Gastrocnemius medialis (tissue), 4 donors: ENCODE measurements around the gene NPAS1. TPM values are rescaled to one million over a fixed set of nuclear protein-coding genes. Genes with fewer than 3 reads are reported as not detected.

Source experiments
- ATAC-seq, 2 donors: fragments of 150-250 bp; one replicate each; pipeline ENCODE4 v1.9.1; 2016
- DNase-seq, 2 donors: peaks; one replicate each; pipeline ENCODE4 v3.0.0-alpha.2; 2019
- H3K27ac ChIP-seq, 4 donors: fragments of 200-600 bp; sonication (generic); 1 replicate in 1 of 4; 2 replicates in 3 of 4; pipeline ENCODE4 v1.5.1; 2016 to 2018; ENCODE audit warnings: mild to moderate bottlenecking in 2 of 4, moderate library complexity in 1 of 4
- H3K27me3 ChIP-seq, 3 donors: fragments of 200-600 bp; sonication (generic) in 2 of 3; 1 replicate in 1 of 3; 2 replicates in 2 of 3; pipeline versions ENCODE4 v1.5.1 to v1.6.0; 2016 to 2019; ENCODE audit warnings: mild to moderate bottlenecking in 1 of 3, moderate library complexity in 1 of 3
- H3K36me3 ChIP-seq, 2 donors: fragments of 200-600 bp; sonication (generic) in 1 of 2; one replicate each; pipeline ENCODE4 v1.5.1; 2017 to 2018
- H3K4me1 ChIP-seq, 2 donors: fragments of 200-600 bp; sonication (generic) in 1 of 2; one replicate each; pipeline ENCODE4 v1.5.1; 2016 to 2017; ENCODE audit warnings: mild to moderate bottlenecking in 2 of 2
- H3K4me3 ChIP-seq, 4 donors: fragments of 200-600 bp; sonication (generic) in 3 of 4; 1 replicate in 1 of 4; 2 replicates in 3 of 4; pipeline ENCODE4 v1.5.1; 2016 to 2019; ENCODE audit warnings: mild to moderate bottlenecking in 2 of 4
- H3K9me3 ChIP-seq, 3 donors: fragments of 200-600 bp; sonication (generic) in 2 of 3; 1 replicate in 1 of 3; 2 replicates in 2 of 3; pipeline ENCODE4 v1.5.1; 2016 to 2019
- POLR2A ChIP-seq, 2 donors: fragments of 450-650 bp; IDR thresholded peaks; one replicate each; pipeline ENCODE4 v1.6.1; 2017; ENCODE audit warnings: antibody characterized with exemption in 2 of 2, mild to moderate bottlenecking in 2 of 2, moderate library complexity in 2 of 2
- in situ Hi-C, 4 donors: fragments of 200-750 bp; cut with MboI; loops; one replicate each; pipeline versions ENCODE4 v1.15.0 to v1.8.0; 2017; ENCODE audit warnings: low sequenced_read_pairs in 4 of 4
- intact Hi-C: fragments of 100-400 bp; cut with DNase I; formaldehyde crosslinking; loops from one replicate; pipeline ENCODE4 v1.15.1; 2023; ENCODE audit warnings: low total_unique reads
- total RNA-seq, 4 donors: library from RNA; depleted of rRNA; stranded (reverse); fragments of >200 nt; gene quantifications; one replicate each; pipeline versions ENCODE4 v1.1.0 to v1.2.3, GENCODE V29; 2016
- TF ChIP-seq, protein P1 (sequence below), 5 experiments: fragments of 450-650 bp in 3 of 5; fragments of 200-600 bp in 2 of 5; sonication (generic) in 2 of 5; IDR thresholded peaks in 4 of 5; conservative IDR thresholded peaks in 1 of 5; 1 replicate in 4 of 5; 2 replicates in 1 of 5; pipeline ENCODE4 v1.5.1; 2016 to 2019; ENCODE audit warnings: antibody characterized with exemption in 5 of 5, mild to moderate bottlenecking in 3 of 5, moderate library complexity in 3 of 5

Gene NPAS1
- total RNA-seq, 4 donors from 2014 or later, result 0.61 to 1.1 TPM; not detected in 2

- Histone ChIP-seq H3K36me3 (peaks cover 0 to 37% of the 10 kb centered on the region in 2 donors), H3K4me1 (peaks cover 4 to 6% of the 10 kb centered on the region in 2 donors), H3K27ac (no peak overlapping the region), H3K9me3 (no peaks in the 10 kb centered on the region), H3K27me3 (peaks cover 0 to 9% (median 7%) of the 10 kb centered on the region in 3 donors), H3K4me3 (no peak overlapping the region)
- no peak for DNase-seq
- no peak for TF ChIP-seq POLR2A (IDR thresholded peaks at IDR 0.05)
- TF ChIP-seq, protein P1, sequence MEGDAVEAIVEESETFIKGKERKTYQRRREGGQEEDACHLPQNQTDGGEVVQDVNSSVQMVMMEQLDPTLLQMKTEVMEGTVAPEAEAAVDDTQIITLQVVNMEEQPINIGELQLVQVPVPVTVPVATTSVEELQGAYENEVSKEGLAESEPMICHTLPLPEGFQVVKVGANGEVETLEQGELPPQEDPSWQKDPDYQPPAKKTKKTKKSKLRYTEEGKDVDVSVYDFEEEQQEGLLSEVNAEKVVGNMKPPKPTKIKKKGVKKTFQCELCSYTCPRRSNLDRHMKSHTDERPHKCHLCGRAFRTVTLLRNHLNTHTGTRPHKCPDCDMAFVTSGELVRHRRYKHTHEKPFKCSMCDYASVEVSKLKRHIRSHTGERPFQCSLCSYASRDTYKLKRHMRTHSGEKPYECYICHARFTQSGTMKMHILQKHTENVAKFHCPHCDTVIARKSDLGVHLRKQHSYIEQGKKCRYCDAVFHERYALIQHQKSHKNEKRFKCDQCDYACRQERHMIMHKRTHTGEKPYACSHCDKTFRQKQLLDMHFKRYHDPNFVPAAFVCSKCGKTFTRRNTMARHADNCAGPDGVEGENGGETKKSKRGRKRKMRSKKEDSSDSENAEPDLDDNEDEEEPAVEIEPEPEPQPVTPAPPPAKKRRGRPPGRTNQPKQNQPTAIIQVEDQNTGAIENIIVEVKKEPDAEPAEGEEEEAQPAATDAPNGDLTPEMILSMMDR (IDR thresholded peaks at IDR 0.05 in 4 of 5, conservative IDR thresholded peaks at IDR 0.05 in 1 of 5), result no peak
- intact Hi-C loops (no loop called here), in situ Hi-C loops (no loop called here)
- no peak for ATAC-seq
Observed at GRCh38 chr19:47000373-47000772, 19.3 kb upstream of the NPAS1 start.

DNA sequence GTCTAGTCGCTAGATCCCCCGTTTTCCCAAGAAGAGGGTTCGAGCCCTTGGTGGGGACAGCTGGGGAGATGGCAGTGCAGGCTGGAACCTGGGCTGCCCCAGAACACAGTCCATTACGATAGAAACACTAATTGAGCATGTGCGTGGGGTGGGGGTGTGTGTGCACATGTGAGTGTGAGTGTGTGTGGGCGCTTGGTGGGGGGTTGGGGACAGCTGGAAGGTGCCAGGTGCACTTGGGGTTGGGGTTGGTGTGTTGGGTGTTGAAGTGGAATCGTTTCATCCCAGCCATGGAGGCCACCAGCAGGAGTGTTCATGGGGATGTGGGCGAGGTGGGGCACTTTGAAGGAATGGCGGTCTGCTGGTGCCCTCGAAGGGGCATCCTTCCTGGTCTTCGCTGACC is 18.1 kb upstream of the NPAS1 start:
- peaks cover 0 to 37% of the 10 kb centered on the region in 2 donors for H3K36me3 ChIP-seq
- ATAC-seq (no peak), DNase-seq (no peak)
- peaks cover 4 to 6% of the 10 kb centered on the region in 2 donors for H3K4me1 ChIP-seq
- peaks cover 0 to 9% (median 7%) of the 10 kb centered on the region in 3 donors for H3K27me3 ChIP-seq
- H3K9me3 ChIP-seq, result no peaks in the 10 kb centered on the region
- H3K4me3 ChIP-seq, result no peak overlapping the region
- H3K27ac ChIP-seq, result no peak overlapping the region
- in situ Hi-C loops (no loop called here), intact Hi-C loops (no loop called here)
- no peak for TF ChIP-seq POLR2A (IDR thresholded peaks at IDR 0.05)
- TF ChIP-seq, protein P1 (IDR thresholded peaks at IDR 0.05 in 4 of 5, conservative IDR thresholded peaks at IDR 0.05 in 1 of 5), result no peak

- intact Hi-C loops (no loop called here), in situ Hi-C loops (no loop called here)
- Histone ChIP-seq H3K27ac (no peak overlapping the region), H3K27me3 (peaks cover 0 to 9% (median 7%) of the 10 kb centered on the region in 3 donors), H3K36me3 (peaks cover 0 to 37% of the 10 kb centered on the region in 2 donors), H3K4me3 (no peak overlapping the region), H3K4me1 (peaks cover 4 to 6% of the 10 kb centered on the region in 2 donors), H3K9me3 (no peaks in the 10 kb centered on the region)
- DNase-seq (no peak), ATAC-seq (no peak)
- TF ChIP-seq POLR2A (IDR thresholded peaks at IDR 0.05), result no peak
- TF ChIP-seq, protein P1 (IDR thresholded peaks at IDR 0.05 in 4 of 5, conservative IDR thresholded peaks at IDR 0.05 in 1 of 5), result peak in 3 of 5 experiments; percentile 24 to 47 (median 42)
Observed at GRCh38 chr19:47002106-47002766, 17.4 kb upstream of the NPAS1 start.

- Histone ChIP-seq H3K27me3 (peaks cover 0 to 9% (median 7%) of the 10 kb centered on the region in 3 donors), H3K4me3 (no peak overlapping the region), H3K9me3 (no peaks in the 10 kb centered on the region), H3K27ac (no peak overlapping the region), H3K36me3 (peaks cover 0 to 31% of the 10 kb centered on the region in 2 donors), H3K4me1 (peaks cover 4 to 6% of the 10 kb centered on the region in 2 donors)
- ATAC-seq, result no peak
- TF ChIP-seq, protein P1 (IDR thresholded peaks at IDR 0.05 in 4 of 5, conservative IDR thresholded peaks at IDR 0.05 in 1 of 5), result no peak
- TF ChIP-seq POLR2A (IDR thresholded peaks at IDR 0.05), result no peak
- in situ Hi-C loops, result no loop called here
- intact Hi-C loops, result no loop called here
- DNase-seq, result no peak
Observed at GRCh38 chr19:47002853-47003610, 16.6 kb upstream of the NPAS1 start.
